Measurements from ENCODE around the gene ADAMTS17.

ADAMTS17 gene

DNA sequence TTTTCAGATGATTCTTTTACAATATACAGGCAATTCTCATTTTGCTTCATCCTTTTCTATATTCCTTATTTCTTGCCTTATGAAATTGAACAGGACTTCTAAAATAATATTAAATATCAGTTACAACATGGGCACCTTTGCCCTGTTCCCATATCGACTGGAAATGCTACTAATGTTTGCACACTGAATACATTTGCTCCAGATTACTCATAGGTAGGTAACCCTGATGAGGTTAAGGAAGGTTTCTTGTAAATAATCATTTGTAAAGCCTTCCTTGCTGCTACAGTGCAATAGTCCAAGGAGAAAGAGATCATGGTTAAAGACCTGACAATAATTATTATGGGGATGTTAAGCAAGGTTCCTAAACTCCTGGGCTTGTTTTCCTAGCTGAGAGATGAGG, 175.5 kb downstream of the ADAMTS17 start:
- no peak for DNase-seq

GRCh38 chr15:100163961-100164360, 177.8 kb downstream of the ADAMTS17 start:
- DNase-seq, result no peak

- DNase-seq, result no peak
These were observed 180.8 kb downstream of the ADAMTS17 start for GRCh38 chr15:100160953-100161352.

- DNase-seq, result no peak
These were observed 182.3 kb downstream of the ADAMTS17 start for GRCh38 chr15:100159436-100159835.

GRCh38 chr15:100158356-100158755, 183.4 kb downstream of the ADAMTS17 start:
- no peak for DNase-seq

DNA sequence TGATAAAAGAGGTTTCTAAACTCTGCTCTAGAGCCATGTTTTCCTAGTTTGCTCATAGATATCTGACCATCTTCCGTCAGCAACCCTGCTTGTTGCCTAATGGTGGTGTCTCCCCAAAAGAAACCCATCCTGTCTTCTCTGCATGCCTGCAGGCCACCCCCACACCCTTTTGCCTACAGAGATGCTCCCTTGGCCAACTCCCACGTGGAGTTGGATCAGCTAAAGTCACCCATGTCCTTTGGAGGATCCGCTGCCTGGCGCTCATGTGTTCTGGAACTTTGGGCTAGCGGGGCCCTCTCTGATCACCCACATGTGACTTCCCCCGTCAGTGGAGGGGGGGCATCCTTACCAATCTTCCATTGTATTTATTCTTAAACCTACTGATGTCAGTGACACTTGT, 185.6 kb downstream of the ADAMTS17 start:
- DNase-seq, result no peak

GRCh38 chr15:100154338-100154737, 187.4 kb downstream of the ADAMTS17 start:
- no peak for DNase-seq

GRCh38 chr15:100152463-100152862, 189.3 kb downstream of the ADAMTS17 start:
- no peak for DNase-seq

DNA sequence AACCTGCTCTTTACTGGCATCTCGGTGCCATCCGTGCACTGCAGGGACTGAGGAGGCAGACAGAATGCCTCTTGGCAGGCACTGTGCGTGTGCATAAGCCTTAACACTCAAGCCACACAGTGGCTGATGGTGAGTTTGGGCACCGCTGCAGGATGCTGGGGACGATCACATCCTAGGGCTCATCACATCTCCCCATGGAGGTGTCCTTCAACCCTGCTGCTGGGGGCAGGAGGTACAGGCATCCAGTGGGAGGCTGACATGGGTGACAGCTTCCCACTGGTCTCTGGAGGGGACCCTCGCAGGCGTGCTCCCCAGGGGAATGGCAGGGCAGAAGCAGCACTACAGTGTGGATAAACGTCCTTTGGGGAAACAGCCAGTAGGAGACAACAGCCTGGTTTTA, 190.9 kb downstream of the ADAMTS17 start:
- DNase-seq, result no peak

- no peak for DNase-seq
These were observed 193.9 kb downstream of the ADAMTS17 start for GRCh38 chr15:100147828-100148227.

DNA sequence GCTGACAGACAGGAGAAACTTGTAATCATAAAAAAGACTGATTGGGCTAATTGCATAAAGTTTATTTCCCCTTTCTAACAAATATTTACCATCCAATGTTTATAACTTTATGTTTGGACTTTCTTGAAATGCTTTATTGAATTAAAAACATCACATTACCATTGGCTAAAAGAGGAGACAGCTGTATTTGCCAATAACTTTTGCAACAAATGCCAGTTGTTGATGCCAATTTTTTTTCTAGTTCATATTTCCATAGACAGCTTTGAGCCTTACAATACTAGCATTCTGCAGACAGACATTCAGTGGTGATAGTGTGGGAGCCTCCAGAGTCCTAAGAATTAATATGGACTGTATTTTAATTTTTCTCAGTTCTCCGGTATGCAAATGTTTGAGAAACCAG, 198.4 kb downstream of the ADAMTS17 start:
- DNase-seq, result no peak

- no peak for DNase-seq
These were observed 200.3 kb downstream of the ADAMTS17 start for GRCh38 chr15:100141311-100142001.

DNA sequence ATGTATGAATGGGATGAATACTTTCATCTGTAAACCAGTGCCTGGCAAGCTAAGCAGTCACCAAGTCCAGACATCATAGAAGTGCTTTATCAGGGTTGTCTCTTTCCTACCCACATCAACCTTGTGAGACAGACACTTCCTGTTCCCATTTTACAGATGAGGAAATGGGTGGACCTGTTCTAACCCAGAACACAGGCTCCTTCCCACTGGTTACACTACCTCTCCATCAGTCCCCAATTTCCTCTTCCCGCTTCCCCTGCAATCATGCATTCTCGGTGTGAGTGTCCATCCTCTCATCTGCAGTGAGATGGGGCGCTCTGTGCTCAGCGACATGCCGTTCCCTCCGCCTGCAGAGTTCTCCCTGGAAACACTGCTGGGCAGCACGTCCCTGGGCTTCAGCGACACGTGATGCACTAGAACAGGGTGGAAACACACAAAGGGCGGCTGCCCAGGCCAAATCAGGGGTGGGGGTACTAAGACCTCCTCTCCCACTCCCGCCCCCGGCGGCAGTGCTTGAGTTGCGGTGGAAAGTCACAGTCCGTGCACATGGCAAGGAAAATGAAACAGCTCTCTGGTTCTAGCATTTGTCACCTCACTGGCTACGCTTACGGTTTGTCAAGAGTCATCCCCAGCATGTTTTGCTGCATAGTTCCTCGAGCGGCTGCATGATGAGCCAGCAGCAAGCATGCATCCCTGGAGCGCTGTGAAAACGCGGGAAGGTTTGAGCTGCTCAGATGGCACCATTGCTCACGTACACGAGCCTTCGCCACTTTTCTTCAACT, 201.1 kb downstream of the ADAMTS17 start:
- DNase-seq, result no peak

GRCh38 chr15:100134586-100134985, 207.2 kb downstream of the ADAMTS17 start:
- DNase-seq, result no peak

DNA sequence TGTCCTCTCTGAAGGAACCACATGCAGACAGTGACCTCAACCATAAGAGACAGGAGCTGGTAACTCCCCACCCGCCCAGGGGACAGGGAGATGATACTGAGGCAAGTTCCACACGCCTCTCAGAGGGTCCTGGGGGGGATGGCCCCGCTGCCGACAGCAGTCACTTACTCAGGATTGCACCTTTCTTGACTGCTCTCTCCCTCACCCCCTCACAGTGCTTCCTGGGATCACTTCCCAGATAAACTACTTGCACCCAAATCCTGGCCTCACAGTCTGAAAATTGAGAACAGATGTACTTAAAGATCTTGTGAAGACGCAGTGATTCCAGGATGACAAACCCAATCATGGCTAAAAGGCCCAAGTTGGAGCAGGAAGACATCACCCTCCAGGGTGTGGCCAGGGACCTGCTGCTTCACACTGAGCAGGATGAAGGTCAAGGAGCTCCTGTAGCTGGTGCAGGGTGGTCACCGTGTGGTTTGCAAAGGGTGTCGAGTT, 207.6 kb downstream of the ADAMTS17 start:
- DNase-seq, result no peak

GRCh38 chr15:100133001-100133400, 208.8 kb downstream of the ADAMTS17 start:
- no peak for DNase-seq

- DNase-seq, result no peak
These were observed 209.5 kb downstream of the ADAMTS17 start for GRCh38 chr15:100132309-100132708.

DNA sequence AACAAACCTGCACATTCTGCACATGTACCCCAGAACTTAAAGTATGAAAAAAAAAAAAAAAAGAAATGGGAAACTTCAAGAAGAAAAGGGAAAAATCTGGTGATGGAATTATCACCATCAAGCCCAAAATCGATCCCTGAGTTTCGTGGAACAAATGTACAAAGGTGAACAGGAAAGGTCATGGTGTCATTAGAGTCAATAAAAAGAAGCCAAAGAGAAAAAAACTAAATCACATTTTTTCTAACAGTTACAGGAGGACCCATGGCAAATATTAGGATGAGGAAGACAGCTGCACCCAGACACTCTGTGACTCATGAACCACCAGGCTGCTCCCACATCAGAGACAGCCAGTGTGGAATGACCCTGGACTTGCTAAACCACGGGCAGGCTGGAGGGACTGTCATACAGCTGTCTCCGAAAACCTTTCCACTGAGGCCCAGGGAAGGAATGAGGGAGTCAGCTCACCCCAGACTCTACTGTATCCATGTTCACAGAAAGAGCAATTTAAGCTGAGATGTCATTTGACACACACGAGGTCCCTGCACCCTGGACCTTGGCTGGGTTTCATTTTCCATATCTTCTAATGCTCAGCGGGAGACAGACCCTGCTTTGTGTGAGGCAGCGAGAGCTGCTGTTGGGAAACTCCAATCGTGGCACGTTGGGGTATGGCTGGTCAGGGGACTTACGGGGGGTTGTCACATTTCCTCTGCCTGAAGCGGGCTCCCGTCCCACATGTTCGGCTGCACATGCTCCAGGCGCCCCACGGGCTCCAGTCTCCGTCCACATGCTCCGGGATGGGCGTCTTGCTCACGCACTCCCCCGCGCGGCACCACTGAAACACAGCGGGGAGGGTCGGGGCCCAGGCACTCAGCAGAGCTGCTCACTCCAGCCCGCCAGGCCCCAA, 210.2 kb downstream of the ADAMTS17 start:
- DNase-seq, result no peak

- no peak for DNase-seq
These were observed 212.1 kb downstream of the ADAMTS17 start for GRCh38 chr15:100129677-100130076.

- DNase-seq, result no peak
These were observed 216.2 kb downstream of the ADAMTS17 start for GRCh38 chr15:100125401-100126191.

GRCh38 chr15:100124936-100125335, 216.8 kb downstream of the ADAMTS17 start:
- no peak for DNase-seq

DNA sequence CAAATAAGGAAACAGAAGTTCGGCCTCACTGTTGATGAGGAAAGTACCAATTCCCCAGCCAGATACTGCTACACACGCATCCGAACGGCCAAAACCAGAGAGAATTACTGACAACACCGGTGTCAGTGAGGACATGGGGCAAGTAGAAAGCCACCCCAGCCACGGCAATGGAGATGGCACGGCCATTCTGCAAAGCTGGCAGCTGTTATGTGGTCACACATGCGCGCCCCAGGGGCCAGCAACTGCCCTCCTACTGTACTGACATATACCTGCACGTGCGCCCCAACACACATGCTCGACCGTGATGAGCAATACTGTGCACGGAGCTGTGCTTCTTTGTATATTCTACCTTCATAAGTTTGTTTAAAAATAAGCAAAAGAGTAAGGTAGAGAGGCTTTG, 217.4 kb downstream of the ADAMTS17 start:
- no peak for DNase-seq
